ENCODE results near the gene FOLR3. TPM values are rescaled to one million over a fixed set of nuclear protein-coding genes. Genes with fewer than 3 reads are reported as not detected.

Gene FOLR3
- total and polyA plus RNA-seq, 9 of the 15 experiments (the other 6 are each of a cell fraction or from before 2014, with no cell fraction given): not detected

GRCh38 chr11:72154816-72155215 is 19.3 kb downstream of the FOLR3 start (continued):
- TF ChIP-seq CXXC5 (CRISPR knock-in tag; IDR thresholded peaks at IDR 0.05): peak; percentile 52
- no peak for TF ChIP-seq KAT8 (IDR thresholded peaks at IDR 0.05; ENCODE audit: low read depth)
- peak; percentile 76 for TF ChIP-seq ZNF589 (CRISPR knock-in tag; IDR thresholded peaks at IDR 0.05; ENCODE audit: low read depth)
- TF ChIP-seq ID3 (CRISPR knock-in tag; IDR thresholded peaks at IDR 0.05): no peak
- TF ChIP-seq ID3 (tag; IDR thresholded peaks at IDR 0.05): no peak
- no peak for TF ChIP-seq OTX1 (CRISPR knock-in tag; IDR thresholded peaks at IDR 0.05)
- TF ChIP-seq ATF4 (CRISPR knock-in tag; IDR thresholded peaks at IDR 0.05): 0 out of 2 replicates have a peak, but pooled peaks have one; percentile 37
- no peak for TF ChIP-seq MYC (IDR thresholded peaks at IDR 0.05; ENCODE audit: low read depth, low read length)
- TF ChIP-seq MYC (CRISPR knock-in tag; IDR thresholded peaks at IDR 0.05; ENCODE audit: borderline replicate concordance, low read depth): no peak
- TF ChIP-seq TCFL5 (CRISPR knock-in tag; conservative IDR thresholded peaks at IDR 0.05): no peak
- no peak for TF ChIP-seq ZBTB43 (CRISPR knock-in tag; IDR thresholded peaks at IDR 0.05)
- no peak for TF ChIP-seq RCOR1 (IDR thresholded peaks at IDR 0.05; ENCODE audit: borderline replicate concordance in 1 of 2, low read depth in 2 of 2, low read length in 2 of 2)
- TF ChIP-seq ZNF140 (CRISPR knock-in tag; IDR thresholded peaks at IDR 0.05): no peak
- 0 out of 2 replicates have a peak, but pooled peaks have one; percentile 33 for TF ChIP-seq ZNF175 (CRISPR knock-in tag; IDR thresholded peaks at IDR 0.05; ENCODE audit: low read depth)
- no peak for TF ChIP-seq NR3C1 (CRISPR knock-in tag; IDR thresholded peaks at IDR 0.05)
- TF ChIP-seq PURB (CRISPR knock-in tag; IDR thresholded peaks at IDR 0.05; ENCODE audit: low read depth): no peak
- TF ChIP-seq ATF7 (IDR thresholded peaks at IDR 0.05): peak; percentile 46; the same call in 1 of the 2 replicates
- no peak for TF ChIP-seq JUN (IDR thresholded peaks at IDR 0.05; ENCODE audit: borderline replicate concordance, low read depth, low read length)
- TF ChIP-seq JUN (CRISPR knock-in tag; IDR thresholded peaks at IDR 0.05; ENCODE audit: borderline replicate concordance): no peak
- peak; percentile 75 for TF ChIP-seq CEBPG (CRISPR knock-in tag; IDR thresholded peaks at IDR 0.05)
- peak in 1 of 2 experiments; percentile 88; a peak in 2 of 4 replicates for TF ChIP-seq CEBPG (tag; conservative IDR thresholded peaks at IDR 0.05 in 1 of 2, IDR thresholded peaks at IDR 0.05 in 1 of 2)
- no peak for TF ChIP-seq CHD4 (IDR thresholded peaks at IDR 0.05; ENCODE audit: insufficient read depth, insufficient replicate concordance, low read depth, low read length, poor library complexity, severe bottlenecking)
- TF ChIP-seq RBBP5 (IDR thresholded peaks at IDR 0.05; ENCODE audit: borderline replicate concordance, insufficient read depth, low read length, poor library complexity, severe bottlenecking): no peak
- TF ChIP-seq HMBOX1 (IDR thresholded peaks at IDR 0.05): no peak
- no peak for TF ChIP-seq ZNF57 (CRISPR knock-in tag; IDR thresholded peaks at IDR 0.05)
- no peak for TF ChIP-seq TBP (optimal IDR thresholded peaks at IDR 0.05; ENCODE audit: low read depth, low read length)
- no peak for TF ChIP-seq ZKSCAN3 (CRISPR knock-in tag; IDR thresholded peaks at IDR 0.05)
- TF ChIP-seq SMARCB1 (IDR thresholded peaks at IDR 0.05; ENCODE audit: insufficient read length, low read depth): no peak
